HepG2 (cell line): Measurements from ENCODE around the gene TMEM107. TPM values are rescaled to one million over a fixed set of nuclear protein-coding genes. Genes with fewer than 3 reads are reported as not detected.

ENCODE experiments used
- ATAC-seq: fragments of 200-7000 bp; cut with Tn5 transposase; 3 replicates; pipeline ENCODE4 v1.9.1; 2020; ENCODE audit warnings: mild to moderate bottlenecking, moderate library complexity
- BruUV-seq: library from RNA; stranded (reverse); fragments of 400-500 nt; replicated peaks from 2 replicates; lab custom pipeline; 2021; lab: Mats Ljungman, UMichigan
- CTCF ChIA-PET: fragments of 300-600 bp; formaldehyde crosslinking; extraction: SDS; loops from one replicate; lab custom pipeline; 2021; ENCODE audit warnings: low total read pairs, inconsistent platforms, low intra/inter-chr PET ratio; lab: Yijun Ruan, JAX
- POLR2A ChIA-PET: fragments of 350-600 bp; sonication (Branson Sonifier 250); formaldehyde crosslinking; loops from one replicate; lab custom pipeline; 2020; ENCODE audit warnings: antibody characterized with exemption, inconsistent platforms; lab: Yijun Ruan, JAX
- DNase-seq: peaks from one replicate; pipeline ENCODE4 v3.0.0-alpha.2; 2015; ENCODE audit warnings: low spot score
- FAIRE-seq: peaks from 3 replicates; lab custom pipeline; 2011; peaks lifted over from hg19 to GRCh38; lab: Jason Lieb, UNC
- H2AFZ ChIP-seq: one replicate; pipeline ENCODE4 v1.6.1; 2011; ENCODE audit warnings: low read length, inconsistent platforms
- H3K27ac ChIP-seq: fragments of 300-600 bp; 3 replicates; pipeline ENCODE4 v1.8.0; 2011; ENCODE audit warnings: mixed run types, mild to moderate bottlenecking, mixed read lengths, low read length, inconsistent platforms; ENCODE audit not compliant: insufficient read depth; ENCODE audit errors: extremely low read length
- H3K27me3 ChIP-seq, 2 experiments: fragments of 200-600 bp in 1 of 2; 2 replicates in 1 of 2; 3 replicates in 1 of 2; pipeline versions ENCODE4 v1.6.0 to v1.8.0; 2011; ENCODE audit warnings: low read length in 2 of 2, mild to moderate bottlenecking in 2 of 2, moderate library complexity in 2 of 2, inconsistent platforms in 1 of 2; ENCODE audit not compliant: insufficient read depth in 2 of 2, control insufficient read depth in 1 of 2
- H3K36me3 ChIP-seq, 2 experiments: fragments of 200-600 bp in 1 of 2; replicated peaks in 1 of 2; 2 replicates in 1 of 2; 3 replicates in 1 of 2; pipeline versions ENCODE4 v1.5.1 to v1.8.0; 2011; ENCODE audit warnings: low read length in 2 of 2, inconsistent platforms in 1 of 2; ENCODE audit not compliant: insufficient read depth in 2 of 2, control insufficient read depth in 1 of 2
- H3K4me1 ChIP-seq: 2 replicates; pipeline ENCODE4 v1.5.1; 2012; ENCODE audit warnings: low read length, inconsistent platforms; ENCODE audit not compliant: insufficient read depth
- H3K4me2 ChIP-seq: 2 replicates; pipeline ENCODE4 v1.6.0; 2011; ENCODE audit warnings: low read depth, low read length, inconsistent platforms
- H3K4me3 ChIP-seq, 3 experiments: fragments of 200-600 bp in 1 of 3; sonication (generic), shearing (Covaris generic) in 1 of 3; replicated peaks in 1 of 3; 2 replicates each; pipeline ENCODE4 v1.5.1; 2011 to 2016; ENCODE audit warnings: low read length in 3 of 3, inconsistent platforms in 2 of 3, low read depth in 2 of 3, mild to moderate bottlenecking in 2 of 3, control low read depth in 1 of 3, mixed read lengths in 1 of 3; ENCODE audit not compliant: insufficient read depth in 1 of 3
- H3K79me2 ChIP-seq: one replicate; pipeline ENCODE4 v1.6.1; 2011; ENCODE audit warnings: low read length, inconsistent platforms; ENCODE audit not compliant: insufficient read depth
- H3K9ac ChIP-seq: 2 replicates; pipeline ENCODE4 v1.6.0; 2011; ENCODE audit warnings: mild to moderate bottlenecking, low read depth, low read length, inconsistent platforms; ENCODE audit not compliant: insufficient read depth
- H3K9me3 ChIP-seq: 2 replicates; pipeline ENCODE4 v1.5.1; 2012; ENCODE audit warnings: mild to moderate bottlenecking, low read length
- H4K20me1 ChIP-seq: 2 replicates; pipeline ENCODE4 v1.6.0; 2011; ENCODE audit warnings: inconsistent platforms, mild to moderate bottlenecking, low read length, moderate library complexity; ENCODE audit not compliant: insufficient read depth
- CBFB ChIP-seq: sonication (generic); formaldehyde crosslinking; IDR thresholded peaks from 2 replicates; pipeline ENCODE4 v1.4.0; 2020; ENCODE audit warnings: missing genetic modification reagents
- CEBPB ChIP-seq: IDR thresholded peaks from 2 replicates; pipeline ENCODE4 v1.6.1; 2011; ENCODE audit warnings: low read depth, low read length, improper control_type of control experiment, borderline replicate concordance
- GATAD1 ChIP-seq: IDR thresholded peaks from 2 replicates; pipeline ENCODE4 v1.6.1; 2016; ENCODE audit warnings: missing genetic modification reagents, missing compliant biosample characterization
- ISL2 ChIP-seq: sonication (generic); formaldehyde crosslinking; IDR thresholded peaks from 2 replicates; pipeline ENCODE4 v1.5.0; 2020; ENCODE audit warnings: missing genetic modification reagents
- KLF15 ChIP-seq: sonication (generic); formaldehyde crosslinking; IDR thresholded peaks from 2 replicates; pipeline ENCODE4 v1.8.1; 2023; ENCODE audit warnings: borderline replicate concordance, mild to moderate bottlenecking, inconsistent platforms, missing genetic modification reagents, mixed read lengths
- SAFB2 ChIP-seq: sonication (generic); formaldehyde crosslinking; IDR thresholded peaks from 2 replicates; pipeline ENCODE4 v1.5.1; 2020; ENCODE audit warnings: missing genetic modification reagents, low read depth, mild to moderate bottlenecking, borderline replicate concordance
- SOX5 ChIP-seq: IDR thresholded peaks from 2 replicates; pipeline ENCODE4 v1.6.1; 2016; ENCODE audit warnings: borderline replicate concordance
- SP140L ChIP-seq: sonication (generic); formaldehyde crosslinking; IDR thresholded peaks from 2 replicates; pipeline ENCODE4 v1.4.0; 2020; ENCODE audit warnings: missing genetic modification reagents, borderline replicate concordance
- ZNF709 ChIP-seq: sonication (generic); formaldehyde crosslinking; IDR thresholded peaks from 2 replicates; pipeline ENCODE4 v1.5.0; 2020; ENCODE audit warnings: mild to moderate bottlenecking, missing genetic modification reagents
- WGBS: methylation state at CpG from one replicate; pipeline ENCODE4 v1.1.6; 2017; ENCODE audit warnings: low lambda C conversion rate; 5-methylcytosine and 5-hydroxymethylcytosine counted together
- in situ Hi-C: cut with HindIII; loops from 2 replicates; pipeline ENCODE4 v1.10.0; 2017; ENCODE audit warnings: low pct_unique_long_range_greater_than_20kb; ENCODE audit not compliant: extremely low pct_ligation_motif_present
- intact Hi-C: fragments of 100-400 bp; cut with micrococcal nuclease; formaldehyde crosslinking; loops from one replicate; pipeline ENCODE4 v1.10.0; 2022; ENCODE audit not compliant: unreplicated experiment
- polyA plus RNA-seq, 8 experiments: library from polyadenylated mRNA; depleted of rRNA in 3 of 8; stranded (reverse) in 7 of 8; unstranded in 1 of 8; fragments of >200 nt; fragmentation: Illumina TruSeq in 4 of 8; extraction: Trizol in 4 of 8; gene quantifications; 2 replicates each; pipeline versions ENCODE4 v1.2.1 to v1.2.3, GENCODE V29; 2011 to 2016; ENCODE audit warnings: low read depth in 4 of 8, missing spikeins in 1 of 8, mixed read lengths in 1 of 8; ENCODE audit not compliant: insufficient read depth in 1 of 8
- total RNA-seq, 5 experiments: library from RNA; depleted of rRNA; stranded (reverse); fragments of >200 nt; fragmentation: Illumina TruSeq; extraction: Trizol; gene quantifications; 2 replicates each; pipeline ENCODE4 v1.2.3, GENCODE V29; 2016; ENCODE audit warnings: low read depth in 1 of 5
- TF ChIP-seq, protein P1 (sequence below), 2 experiments: fragments of 450-650 bp in 1 of 2; sonication (generic) in 1 of 2; formaldehyde crosslinking in 1 of 2; IDR thresholded peaks; 2 replicates each; pipeline versions ENCODE4 v1.6.1 to v1.8.0; 2016 to 2022; ENCODE audit warnings: antibody characterized with exemption in 1 of 2, mild to moderate bottlenecking in 1 of 2, missing genetic modification reagents in 1 of 2
- TF ChIP-seq, protein P2 (sequence below): sonication (generic); formaldehyde crosslinking; IDR thresholded peaks from 2 replicates; pipeline ENCODE4 v1.4.0; 2020; ENCODE audit warnings: missing genetic modification reagents

The TMEM107 gene
- total and polyA plus RNA-seq, 2 of the 13 experiments (the other 11 are each of a cell fraction or from before 2014, with no cell fraction given), result 7.2 to 15.3 TPM

DNA sequence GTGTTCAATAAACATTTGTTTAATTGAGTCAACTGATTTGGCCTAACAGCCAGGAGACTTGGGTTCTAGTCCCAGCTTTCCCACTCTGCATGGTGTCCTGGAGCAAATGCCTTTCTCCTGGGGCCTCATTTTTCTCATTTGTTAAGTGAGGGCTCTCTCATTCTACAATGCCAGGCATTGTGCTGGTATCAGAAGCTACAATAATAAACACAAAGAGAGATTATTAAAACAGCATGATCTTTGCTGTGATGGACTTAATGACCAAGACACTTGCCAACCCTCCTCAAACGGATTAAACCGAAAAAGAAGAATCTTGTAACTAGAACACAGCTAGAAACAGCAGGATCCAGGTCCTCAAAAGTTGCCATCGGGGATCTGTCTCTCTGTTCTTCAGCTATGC is 8.7 kb downstream of the TMEM107 start:
- POLR2A ChIA-PET, result no interaction called here
- intact Hi-C loops, result no loop called here
- FAIRE-seq, result no peak

More for the DNA sequence above, 8.7 kb downstream of the TMEM107 start:
- CTCF ChIA-PET, result no interaction called here
- no peak for DNase-seq
- Histone ChIP-seq H3K4me1 (peaks cover 52% of the 10 kb centered on the region), H3K4me3 (no peak overlapping the region), H3K27me3 (no peaks in the 10 kb centered on the region), H3K9me3 (no peaks in the 10 kb centered on the region), H3K27ac (no peak overlapping the region), H3K4me2 (no peak overlapping the region), H4K20me1 (no peaks in the 10 kb centered on the region), H3K36me3 (no peaks in the 10 kb centered on the region), H3K9ac (no peak overlapping the region), H3K79me2 (peaks cover 2% of the 10 kb centered on the region), H2AFZ (no peak overlapping the region)
- no peak for ATAC-seq
- in situ Hi-C loops, result no loop called here
- WGBS, result 45% methylated on average over 3 of the region's 3 CpGs
- TF ChIP-seq GATAD1 (no peak), SP140L (CRISPR knock-in tag) (no peak), KLF15 (no peak), SAFB2 (no peak), ZNF709 (CRISPR knock-in tag) (no peak), CBFB (CRISPR knock-in tag) (no peak), CEBPB (no peak), SOX5 (CRISPR knock-in tag) (no peak), ISL2 (no peak)
- TF ChIP-seq, protein P1, sequence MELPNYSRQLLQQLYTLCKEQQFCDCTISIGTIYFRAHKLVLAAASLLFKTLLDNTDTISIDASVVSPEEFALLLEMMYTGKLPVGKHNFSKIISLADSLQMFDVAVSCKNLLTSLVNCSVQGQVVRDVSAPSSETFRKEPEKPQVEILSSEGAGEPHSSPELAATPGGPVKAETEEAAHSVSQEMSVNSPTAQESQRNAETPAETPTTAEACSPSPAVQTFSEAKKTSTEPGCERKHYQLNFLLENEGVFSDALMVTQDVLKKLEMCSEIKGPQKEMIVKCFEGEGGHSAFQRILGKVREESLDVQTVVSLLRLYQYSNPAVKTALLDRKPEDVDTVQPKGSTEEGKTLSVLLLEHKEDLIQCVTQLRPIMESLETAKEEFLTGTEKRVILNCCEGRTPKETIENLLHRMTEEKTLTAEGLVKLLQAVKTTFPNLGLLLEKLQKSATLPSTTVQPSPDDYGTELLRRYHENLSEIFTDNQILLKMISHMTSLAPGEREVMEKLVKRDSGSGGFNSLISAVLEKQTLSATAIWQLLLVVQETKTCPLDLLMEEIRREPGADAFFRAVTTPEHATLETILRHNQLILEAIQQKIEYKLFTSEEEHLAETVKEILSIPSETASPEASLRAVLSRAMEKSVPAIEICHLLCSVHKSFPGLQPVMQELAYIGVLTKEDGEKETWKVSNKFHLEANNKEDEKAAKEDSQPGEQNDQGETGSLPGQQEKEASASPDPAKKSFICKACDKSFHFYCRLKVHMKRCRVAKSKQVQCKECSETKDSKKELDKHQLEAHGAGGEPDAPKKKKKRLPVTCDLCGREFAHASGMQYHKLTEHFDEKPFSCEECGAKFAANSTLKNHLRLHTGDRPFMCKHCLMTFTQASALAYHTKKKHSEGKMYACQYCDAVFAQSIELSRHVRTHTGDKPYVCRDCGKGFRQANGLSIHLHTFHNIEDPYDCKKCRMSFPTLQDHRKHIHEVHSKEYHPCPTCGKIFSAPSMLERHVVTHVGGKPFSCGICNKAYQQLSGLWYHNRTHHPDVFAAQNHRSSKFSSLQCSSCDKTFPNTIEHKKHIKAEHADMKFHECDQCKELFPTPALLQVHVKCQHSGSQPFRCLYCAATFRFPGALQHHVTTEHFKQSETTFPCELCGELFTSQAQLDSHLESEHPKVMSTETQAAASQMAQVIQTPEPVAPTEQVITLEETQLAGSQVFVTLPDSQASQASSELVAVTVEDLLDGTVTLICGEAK (IDR thresholded peaks at IDR 0.05), result no peak
- TF ChIP-seq, protein P1 (CRISPR knock-in tag; IDR thresholded peaks at IDR 0.05), result no peak
- TF ChIP-seq, protein P2, sequence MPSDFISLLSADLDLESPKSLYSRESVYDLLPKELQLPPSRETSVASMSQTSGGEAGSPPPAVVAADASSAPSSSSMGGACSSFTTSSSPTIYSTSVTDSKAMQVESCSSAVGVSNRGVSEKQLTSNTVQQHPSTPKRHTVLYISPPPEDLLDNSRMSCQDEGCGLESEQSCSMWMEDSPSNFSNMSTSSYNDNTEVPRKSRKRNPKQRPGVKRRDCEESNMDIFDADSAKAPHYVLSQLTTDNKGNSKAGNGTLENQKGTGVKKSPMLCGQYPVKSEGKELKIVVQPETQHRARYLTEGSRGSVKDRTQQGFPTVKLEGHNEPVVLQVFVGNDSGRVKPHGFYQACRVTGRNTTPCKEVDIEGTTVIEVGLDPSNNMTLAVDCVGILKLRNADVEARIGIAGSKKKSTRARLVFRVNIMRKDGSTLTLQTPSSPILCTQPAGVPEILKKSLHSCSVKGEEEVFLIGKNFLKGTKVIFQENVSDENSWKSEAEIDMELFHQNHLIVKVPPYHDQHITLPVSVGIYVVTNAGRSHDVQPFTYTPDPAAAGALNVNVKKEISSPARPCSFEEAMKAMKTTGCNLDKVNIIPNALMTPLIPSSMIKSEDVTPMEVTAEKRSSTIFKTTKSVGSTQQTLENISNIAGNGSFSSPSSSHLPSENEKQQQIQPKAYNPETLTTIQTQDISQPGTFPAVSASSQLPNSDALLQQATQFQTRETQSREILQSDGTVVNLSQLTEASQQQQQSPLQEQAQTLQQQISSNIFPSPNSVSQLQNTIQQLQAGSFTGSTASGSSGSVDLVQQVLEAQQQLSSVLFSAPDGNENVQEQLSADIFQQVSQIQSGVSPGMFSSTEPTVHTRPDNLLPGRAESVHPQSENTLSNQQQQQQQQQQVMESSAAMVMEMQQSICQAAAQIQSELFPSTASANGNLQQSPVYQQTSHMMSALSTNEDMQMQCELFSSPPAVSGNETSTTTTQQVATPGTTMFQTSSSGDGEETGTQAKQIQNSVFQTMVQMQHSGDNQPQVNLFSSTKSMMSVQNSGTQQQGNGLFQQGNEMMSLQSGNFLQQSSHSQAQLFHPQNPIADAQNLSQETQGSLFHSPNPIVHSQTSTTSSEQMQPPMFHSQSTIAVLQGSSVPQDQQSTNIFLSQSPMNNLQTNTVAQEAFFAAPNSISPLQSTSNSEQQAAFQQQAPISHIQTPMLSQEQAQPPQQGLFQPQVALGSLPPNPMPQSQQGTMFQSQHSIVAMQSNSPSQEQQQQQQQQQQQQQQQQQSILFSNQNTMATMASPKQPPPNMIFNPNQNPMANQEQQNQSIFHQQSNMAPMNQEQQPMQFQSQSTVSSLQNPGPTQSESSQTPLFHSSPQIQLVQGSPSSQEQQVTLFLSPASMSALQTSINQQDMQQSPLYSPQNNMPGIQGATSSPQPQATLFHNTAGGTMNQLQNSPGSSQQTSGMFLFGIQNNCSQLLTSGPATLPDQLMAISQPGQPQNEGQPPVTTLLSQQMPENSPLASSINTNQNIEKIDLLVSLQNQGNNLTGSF (CRISPR knock-in tag), result no peak
- BruUV-seq, result no TSS peak
